Panc1 (cell line): Measurements from ENCODE around the gene GRAMD1B. TPM values are rescaled to one million over a fixed set of nuclear protein-coding genes. Genes with fewer than 3 reads are reported as not detected.

Source experiments
- ATAC-seq: fragments of 200-7000 bp; cut with Tn5 transposase; 2 replicates; pipeline ENCODE4 v1.9.1; 2020; ENCODE audit warnings: mild to moderate bottlenecking, moderate library complexity
- BruUV-seq: library from RNA; stranded (reverse); fragments of 400-500 nt; replicated peaks from 2 replicates; lab custom pipeline; 2021; lab: Mats Ljungman, UMichigan
- CTCF ChIA-PET: fragments of 300-600 bp; sonication (Branson Sonifier 250); formaldehyde crosslinking; loops from one replicate; lab custom pipeline; 2022; ENCODE audit warnings: antibody characterized with exemption; lab: Charles Lee
- POLR2A ChIA-PET: fragments of 300-600 bp; sonication (Branson Sonifier 250); formaldehyde crosslinking; loops from one replicate; lab custom pipeline; 2022; ENCODE audit warnings: antibody characterized with exemption; lab: Charles Lee
- DNase-seq: peaks from one replicate; pipeline ENCODE4 v3.0.0-alpha.2; 2010; ENCODE audit warnings: low read depth, low spot score
- H3K27ac ChIP-seq: 2 replicates; pipeline ENCODE4 v1.5.1; 2011; ENCODE audit warnings: mild to moderate bottlenecking, low read length, inconsistent platforms
- H3K27me3 ChIP-seq: fragments of 200-500 bp; sonication (Bioruptor generic); 2 replicates; pipeline ENCODE4 v1.6.0; 2014; ENCODE audit warnings: low read length, inconsistent platforms; ENCODE audit not compliant: control insufficient read depth, insufficient read depth
- H3K36me3 ChIP-seq: fragments of 200-500 bp; sonication (Bioruptor generic); 2 replicates; pipeline ENCODE4 v1.5.1; 2014; ENCODE audit warnings: inconsistent platforms, mild to moderate bottlenecking, low read length, moderate library complexity; ENCODE audit not compliant: control insufficient read depth, insufficient read depth
- H3K4me1 ChIP-seq: 2 replicates; pipeline ENCODE4 v1.5.1; 2011; ENCODE audit warnings: inconsistent platforms, mild to moderate bottlenecking, low read length, moderate library complexity; ENCODE audit not compliant: control insufficient read depth, insufficient read depth
- H3K4me3 ChIP-seq, 2 experiments: 2 replicates each; pipeline ENCODE4 v1.5.1; 2011 to 2012; ENCODE audit warnings: low read depth in 2 of 2, low read length in 2 of 2, mild to moderate bottlenecking in 2 of 2, inconsistent platforms in 1 of 2, moderate library complexity in 1 of 2
- H3K9me3 ChIP-seq: fragments of 200-500 bp; sonication (Bioruptor generic); 2 replicates; pipeline ENCODE4 v1.5.1; 2014; ENCODE audit warnings: low read depth, mild to moderate bottlenecking, inconsistent platforms, low read length, moderate library complexity; ENCODE audit not compliant: control insufficient read depth, insufficient read depth
- POLR2AphosphoS5 ChIP-seq: IDR thresholded peaks from 2 replicates; pipeline ENCODE4 v1.6.1; 2012; ENCODE audit warnings: mild to moderate bottlenecking, low read depth, low read length, moderate library complexity
- REST ChIP-seq, 2 experiments: IDR thresholded peaks; 2 replicates each; pipeline ENCODE4 v1.6.1; 2011 to 2012; ENCODE audit warnings: low read depth in 2 of 2, control low read depth in 1 of 2, low read length in 1 of 2, mild to moderate bottlenecking in 1 of 2, moderate library complexity in 1 of 2; ENCODE audit not compliant: insufficient read depth in 1 of 2
- SIN3A ChIP-seq: IDR thresholded peaks from 2 replicates; pipeline ENCODE4 v1.6.1; 2012; ENCODE audit warnings: low read depth, mild to moderate bottlenecking, low read length, moderate library complexity, borderline replicate concordance; ENCODE audit not compliant: insufficient read depth
- TCF7L2 ChIP-seq: IDR thresholded peaks from 2 replicates; pipeline ENCODE4 v1.6.1; 2011; ENCODE audit warnings: mild to moderate bottlenecking, low read depth, low read length, inconsistent platforms
- in situ Hi-C: cut with HindIII; loops from 2 replicates; pipeline ENCODE4 v1.10.0; 2016; ENCODE audit warnings: low sequenced_read_pairs, low pct_unique_long_range_greater_than_20kb
- intact Hi-C: fragments of 100-400 bp; cut with micrococcal nuclease; formaldehyde crosslinking; loops from one replicate; pipeline ENCODE4 v1.10.0; 2022; ENCODE audit not compliant: unreplicated experiment
- total RNA-seq: library from RNA; stranded (reverse); gene quantifications from one replicate; pipeline ENCODE4 v1.2.1, GENCODE V29; 2021; ENCODE audit not compliant: unreplicated experiment
- TF ChIP-seq, protein P1 (sequence below): fragments of 450-650 bp; IDR thresholded peaks from 2 replicates; pipeline ENCODE4 v1.5.1; 2017; ENCODE audit warnings: mild to moderate bottlenecking

The GRAMD1B gene
- total RNA-seq, 1 experiment from 2014 or later: 0.46 TPM

- Histone ChIP-seq H3K9me3 (no peaks in the 10 kb centered on the region), H3K4me3 (no peak overlapping the region), H3K27me3 (peaks cover 13% of the 10 kb centered on the region; the same call in 1 of the 2 replicates), H3K27ac (no peak overlapping the region), H3K36me3 (no peaks in the 10 kb centered on the region), H3K4me1 (no peaks in the 10 kb centered on the region)
- POLR2A ChIA-PET: no interaction called here
- no TSS peak for BruUV-seq
- ATAC-seq (no peak), DNase-seq (no peak)
- in situ Hi-C loops (no loop called here), intact Hi-C loops (no loop called here)
- TF ChIP-seq REST (IDR thresholded peaks at IDR 0.05; ENCODE audit: insufficient read depth in 1 of 2, low read depth in 2 of 2, low read length in 1 of 2) (no peak), TCF7L2 (no peak), POLR2AphosphoS5 (no peak), SIN3A (no peak)
- TF ChIP-seq, protein P1, sequence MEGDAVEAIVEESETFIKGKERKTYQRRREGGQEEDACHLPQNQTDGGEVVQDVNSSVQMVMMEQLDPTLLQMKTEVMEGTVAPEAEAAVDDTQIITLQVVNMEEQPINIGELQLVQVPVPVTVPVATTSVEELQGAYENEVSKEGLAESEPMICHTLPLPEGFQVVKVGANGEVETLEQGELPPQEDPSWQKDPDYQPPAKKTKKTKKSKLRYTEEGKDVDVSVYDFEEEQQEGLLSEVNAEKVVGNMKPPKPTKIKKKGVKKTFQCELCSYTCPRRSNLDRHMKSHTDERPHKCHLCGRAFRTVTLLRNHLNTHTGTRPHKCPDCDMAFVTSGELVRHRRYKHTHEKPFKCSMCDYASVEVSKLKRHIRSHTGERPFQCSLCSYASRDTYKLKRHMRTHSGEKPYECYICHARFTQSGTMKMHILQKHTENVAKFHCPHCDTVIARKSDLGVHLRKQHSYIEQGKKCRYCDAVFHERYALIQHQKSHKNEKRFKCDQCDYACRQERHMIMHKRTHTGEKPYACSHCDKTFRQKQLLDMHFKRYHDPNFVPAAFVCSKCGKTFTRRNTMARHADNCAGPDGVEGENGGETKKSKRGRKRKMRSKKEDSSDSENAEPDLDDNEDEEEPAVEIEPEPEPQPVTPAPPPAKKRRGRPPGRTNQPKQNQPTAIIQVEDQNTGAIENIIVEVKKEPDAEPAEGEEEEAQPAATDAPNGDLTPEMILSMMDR: no peak
- CTCF ChIA-PET: interaction anchor here (0.6 kb wide), 1 partner anchor 56 kb away, joined by 3 read pairs; no protein-coding TSS in a partner anchor
Observed at GRCh38 chr11:123388640-123389039, 41.4 kb upstream of the GRAMD1B start.

DNA sequence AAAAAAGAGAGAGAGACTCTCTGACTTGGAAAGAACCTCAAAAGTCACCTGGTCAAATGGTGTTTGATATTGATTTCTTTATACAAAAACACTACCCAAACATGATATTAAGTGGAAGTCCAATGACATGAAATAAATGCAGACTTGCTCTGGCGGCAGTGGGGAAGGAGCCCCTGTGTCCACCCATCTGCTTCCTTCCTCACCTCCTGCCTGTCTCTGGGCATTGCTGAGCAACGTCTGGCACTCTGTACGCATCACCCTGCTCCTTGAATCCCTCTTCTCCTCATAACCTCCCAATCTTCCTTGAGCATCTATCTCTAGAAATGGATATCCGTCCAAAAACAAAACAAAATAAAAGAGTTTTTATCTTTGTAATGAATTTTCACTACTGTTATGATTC is 39.9 kb upstream of the GRAMD1B start:
- no TSS peak for BruUV-seq
- ATAC-seq: no peak

More for the DNA sequence above, 39.9 kb upstream of the GRAMD1B start:
- Histone ChIP-seq H3K36me3 (no peaks in the 10 kb centered on the region), H3K27ac (no peak overlapping the region), H3K4me1 (no peaks in the 10 kb centered on the region), H3K9me3 (no peaks in the 10 kb centered on the region), H3K4me3 (no peak overlapping the region), H3K27me3 (peaks cover 14% of the 10 kb centered on the region; the same call in 1 of the 2 replicates)
- ChIA-PET POLR2A (no interaction called here), CTCF (interaction anchor here (0.6 kb wide), 1 partner anchor 426 kb away, joined by 4 read pairs; no protein-coding TSS in a partner anchor)
- intact Hi-C loops: no loop called here
- in situ Hi-C loops: no loop called here
- TF ChIP-seq POLR2AphosphoS5 (no peak), REST (IDR thresholded peaks at IDR 0.05; ENCODE audit: insufficient read depth in 1 of 2, low read depth in 2 of 2, low read length in 1 of 2) (no peak), TCF7L2 (no peak), SIN3A (no peak)
- TF ChIP-seq, protein P1: no peak
- no peak for DNase-seq
